NCI-H774 (cell line): ENCODE measurements around the gene NEK8.
"Not testable (repeated sequence)": the region's sequence is repeated elsewhere in the genome, so short reads cannot be mapped to it uniquely, and the experiment has no call there.

Experiments used
- DNase-seq: peaks from one replicate; lab custom pipeline; 2025; lab: John Stamatoyannopoulos, UW

The NEK8 gene

DNA sequence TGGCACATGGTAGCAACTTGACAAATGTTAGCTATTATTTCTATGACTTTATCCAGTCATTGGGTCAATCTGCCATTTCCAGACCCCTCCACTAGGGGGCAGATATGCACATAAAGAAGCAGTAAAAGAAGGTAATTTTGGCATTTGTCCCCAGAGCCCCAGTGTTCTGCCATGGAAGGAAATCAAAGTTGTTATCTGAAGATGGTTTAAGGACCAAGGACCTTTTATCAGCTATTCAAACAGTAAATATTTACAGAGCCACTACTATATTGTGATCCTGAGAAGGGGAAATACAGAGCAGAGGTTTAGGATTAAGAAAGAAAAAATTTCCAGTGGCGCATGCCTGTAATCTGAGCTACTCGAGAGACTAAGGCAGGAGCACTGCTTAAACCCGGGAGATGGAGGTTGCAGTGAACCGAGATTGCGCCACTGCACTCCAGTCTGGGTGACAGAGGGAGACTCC, 35.2 kb downstream of the NEK8 start:
- DNase-seq = peak; percentile 69

- no peak for DNase-seq
Measured at GRCh38 chr17:28765038-28765437, 36.5 kb downstream of the NEK8 start.

DNA sequence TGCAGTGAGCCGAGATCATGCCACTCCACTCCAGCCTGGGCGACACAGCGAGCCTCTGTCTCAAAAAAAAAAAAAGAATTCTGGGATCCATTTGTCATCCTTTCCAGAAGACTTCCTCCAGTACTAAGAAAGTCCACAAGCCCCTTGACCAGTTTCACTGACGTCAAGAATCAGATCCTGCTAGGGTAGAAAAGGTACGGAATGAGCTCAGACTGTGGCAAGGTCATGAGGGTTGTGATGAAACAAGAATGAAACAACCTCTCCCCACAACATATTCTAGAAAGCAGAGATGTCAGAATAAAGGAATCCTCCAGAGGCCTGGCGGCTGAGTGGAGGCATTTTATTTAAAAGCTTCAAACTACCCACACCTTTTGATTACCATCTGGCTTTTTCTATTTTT, 45.1 kb downstream of the NEK8 start:
- DNase-seq = no peak

DNA sequence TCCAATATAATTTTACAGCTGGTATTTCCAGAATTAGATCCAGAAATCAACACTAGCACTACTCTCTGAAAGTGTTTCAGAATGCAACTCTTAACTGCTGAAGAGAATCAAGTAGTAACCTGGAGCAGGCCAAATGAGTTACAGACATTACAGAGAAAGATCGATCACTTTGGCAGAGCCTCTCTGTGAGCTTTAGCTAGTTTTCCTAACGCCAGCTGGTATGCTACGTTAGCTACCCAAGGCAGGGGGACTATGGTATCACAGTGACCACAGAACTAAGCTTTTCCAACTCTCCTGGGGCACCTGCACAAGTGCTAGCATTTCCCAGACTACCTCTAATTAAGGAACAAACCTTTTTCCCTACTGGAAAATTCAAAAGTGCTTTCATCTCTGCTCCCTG, 45.6 kb downstream of the NEK8 start:
- DNase-seq = no peak

GRCh38 chr17:28777178-28777577, 48.6 kb downstream of the NEK8 start:
- no peak for DNase-seq

DNA sequence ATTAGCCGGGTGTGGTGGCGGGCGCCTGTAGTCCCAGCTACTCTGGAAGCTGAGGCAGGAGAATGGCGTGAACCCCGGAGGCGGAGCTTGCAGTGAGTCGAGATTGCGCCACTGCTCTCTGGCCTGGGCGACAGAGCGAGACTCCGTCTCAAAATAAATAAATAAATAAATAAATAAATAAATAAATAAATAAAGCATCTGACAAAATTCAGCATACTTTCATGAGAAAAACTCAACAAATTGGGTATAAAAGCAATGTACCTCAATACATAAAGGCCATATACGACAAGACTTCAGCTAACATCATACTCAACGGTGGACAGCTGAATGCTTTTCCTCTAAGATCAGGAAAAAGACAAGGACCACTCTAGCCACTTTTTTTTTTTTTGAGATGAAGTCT, 51.0 kb downstream of the NEK8 start:
- DNase-seq = not testable (repeated sequence)

DNA sequence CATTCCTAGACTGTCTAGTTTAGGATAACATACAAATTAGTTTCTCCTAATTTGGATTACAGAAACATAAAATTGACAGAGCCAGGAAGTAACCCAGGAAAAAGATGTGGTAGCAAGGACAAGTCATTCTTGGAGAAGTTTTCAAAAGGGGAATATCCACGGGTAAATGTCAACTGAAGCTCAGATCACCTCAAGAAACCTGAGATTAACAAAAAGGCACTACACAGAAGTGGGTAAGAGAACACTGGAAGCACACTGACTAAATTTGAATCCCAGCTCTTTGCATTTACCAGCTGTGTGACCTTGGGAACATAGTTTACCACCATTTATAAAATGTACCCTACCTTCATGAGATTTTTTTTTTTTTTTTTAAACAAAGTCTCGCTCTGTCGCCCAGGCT, 54.6 kb downstream of the NEK8 start:
- no peak for DNase-seq

DNA sequence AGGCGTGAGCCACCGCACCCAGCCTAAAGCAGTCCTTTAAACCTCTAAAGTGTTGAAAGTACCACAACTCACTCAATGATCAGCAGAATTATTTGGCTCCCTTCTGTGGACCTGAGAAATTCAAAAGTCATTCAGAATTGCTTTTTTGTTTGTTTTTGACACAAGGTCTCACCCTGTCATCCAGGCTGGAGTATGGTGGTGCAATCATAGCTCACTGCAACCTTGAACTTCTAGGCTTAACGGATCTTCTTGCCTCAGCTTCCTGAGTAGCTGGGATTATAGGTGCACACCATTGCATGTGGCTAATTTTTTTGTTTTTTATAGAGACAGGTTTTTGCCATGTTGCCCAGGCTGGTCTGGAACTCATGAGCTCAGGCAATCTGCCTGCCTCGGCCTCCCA, 59.5 kb downstream of the NEK8 start:
- no peak for DNase-seq
